HG03175 (cell line): ENCODE data around the gene CHTOP.
"Not testable (repeated sequence)": the region's sequence is repeated elsewhere in the genome, so short reads cannot be mapped to it uniquely, and the experiment has no call there.

ENCODE experiments used
- ATAC-seq: cut with Tn5 transposase; IDR thresholded peaks from one replicate; pipeline ENCODE4 v1.9.1; 2021; ENCODE audit warnings: mild to moderate bottlenecking, moderate library complexity; ENCODE audit not compliant: unreplicated experiment

The CHTOP gene

GRCh38 chr1:153633754-153634665 is at the start of gene CHTOP:
TSS of gene CHTOP (plus strand) at chr1:153634066. CDS start at chr1:153636589, 2,523 bp downstream.
- ATAC-seq: peak; percentile 89

- ATAC-seq: no peak
These were observed 48.9 kb upstream of the CHTOP start for GRCh38 chr1:153585006-153585405.

GRCh38 chr1:153586347-153586746 is 47.5 kb upstream of the CHTOP start:
- no peak for ATAC-seq

- ATAC-seq: no peak
These were observed 46.6 kb upstream of the CHTOP start for GRCh38 chr1:153587314-153587713.

GRCh38 chr1:153588033-153588432 is 45.8 kb upstream of the CHTOP start:
- not testable (repeated sequence) for ATAC-seq

- no peak for ATAC-seq
These were observed 45.4 kb upstream of the CHTOP start for GRCh38 chr1:153588482-153588881.

- no peak for ATAC-seq
These were observed 41.1 kb upstream of the CHTOP start for GRCh38 chr1:153592748-153593147.

GRCh38 chr1:153597206-153597605 is 36.7 kb upstream of the CHTOP start:
- ATAC-seq: no peak

GRCh38 chr1:153598309-153599172 is 35.3 kb upstream of the CHTOP start:
- ATAC-seq: peak; percentile 99

- ATAC-seq: no peak
These were observed 34.0 kb upstream of the CHTOP start for GRCh38 chr1:153599847-153600246.

GRCh38 chr1:153602749-153603148 is 31.1 kb upstream of the CHTOP start:
- no peak for ATAC-seq

GRCh38 chr1:153606194-153606593 is 27.7 kb upstream of the CHTOP start:
- ATAC-seq: no peak

- ATAC-seq: no peak
These were observed 26.5 kb upstream of the CHTOP start for GRCh38 chr1:153607381-153607780.

GRCh38 chr1:153608089-153608682 is 25.7 kb upstream of the CHTOP start:
- ATAC-seq: no peak

- no peak for ATAC-seq
These were observed 24.9 kb upstream of the CHTOP start for GRCh38 chr1:153608742-153609584.

GRCh38 chr1:153609585-153609907 is 24.3 kb upstream of the CHTOP start:
- no peak for ATAC-seq

GRCh38 chr1:153610334-153610733 is 23.5 kb upstream of the CHTOP start:
- ATAC-seq: no peak

GRCh38 chr1:153610811-153611301 is 23.0 kb upstream of the CHTOP start:
- ATAC-seq: no peak

GRCh38 chr1:153611356-153611755 is 22.5 kb upstream of the CHTOP start:
- no peak for ATAC-seq

GRCh38 chr1:153612111-153612754 is 21.6 kb upstream of the CHTOP start:
- ATAC-seq: no peak
